ENCODE results near the gene UBE4B. TPM values are rescaled to one million over a fixed set of nuclear protein-coding genes. Genes with fewer than 3 reads are reported as not detected.
A peak's percentile ranks its signal among the peaks of the same experiment; 100 is the strongest.

Gene UBE4B
- total and polyA plus RNA-seq, 2 of the 4 experiments (the other 2 are of a cell fraction): 26.5 to 39.3 TPM

DNA sequence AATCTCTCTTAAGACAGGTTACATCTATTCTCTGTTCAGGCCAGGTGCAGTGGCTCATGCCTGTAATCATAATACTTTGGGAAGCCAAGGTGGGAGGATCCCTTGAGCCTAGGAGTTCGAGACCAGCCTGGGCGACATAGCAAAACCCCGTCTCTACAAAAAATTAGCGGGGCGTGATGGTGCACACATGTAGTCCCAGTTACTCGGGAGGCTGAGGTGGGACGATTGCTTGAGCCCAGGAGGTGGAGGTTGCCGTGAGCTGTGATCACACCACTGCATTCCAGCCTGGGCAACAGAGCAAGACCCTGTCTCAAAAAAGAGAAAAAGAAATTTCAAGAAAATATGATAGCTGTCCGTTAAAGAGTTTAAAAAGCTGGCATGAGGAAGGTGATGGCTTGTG is 43.0 kb downstream of the UBE4B start:
- Histone ChIP-seq H3K18ac (ENCODE audit: low read depth, low read length) (no peak overlapping the region), H2AK9ac (replicated peaks; ENCODE audit: low read depth, low read length, poor library complexity) (no peak overlapping the region), H4K91ac (ENCODE audit: insufficient read depth, low read depth, low read length) (no peak overlapping the region), H3K23ac (ENCODE audit: low read depth, low read length) (no peak overlapping the region), H2BK5ac (ENCODE audit: low read depth, low read length, poor library complexity, severe bottlenecking) (no peak overlapping the region), H3K36me3 (ENCODE audit: control insufficient read depth, insufficient read depth, low read length) (peaks cover 7% of the 10 kb centered on the region), H2BK15ac (ENCODE audit: low read depth, low read length) (no peak overlapping the region), H3K9me3 (ENCODE audit: control insufficient read depth, insufficient read depth, low read length) (no peaks in the 10 kb centered on the region), H3K9ac (ENCODE audit: low read depth, low read length) (no peak overlapping the region), H4K20me1 (ENCODE audit: insufficient read depth, low read length) (peaks cover 24% of the 10 kb centered on the region), H3K79me1 (ENCODE audit: low read depth in 1 of 2, low read length in 2 of 2) (peaks cover 36 to 77% of the 10 kb centered on the region in 2 experiments), H4K5ac (ENCODE audit: low read depth, low read length) (no peak overlapping the region), H3K27me3 (ENCODE audit: control insufficient read depth, insufficient read depth, low read length) (no peaks in the 10 kb centered on the region), H3K4me2 (ENCODE audit: low read depth, low read length) (no peak overlapping the region), H3K4me1 (ENCODE audit: control insufficient read depth, insufficient read depth, low read length) (peaks cover 8% of the 10 kb centered on the region), H3K9me1 (ENCODE audit: insufficient read depth, low read length) (peaks cover 22% of the 10 kb centered on the region), H3K27ac (ENCODE audit: insufficient read depth, low read length) (no peak overlapping the region), H3K56ac (ENCODE audit: extremely low read depth, insufficient read depth, low read length) (no peak overlapping the region), H2AFZ (replicated peaks; ENCODE audit: low read length, poor library complexity) (no peak overlapping the region), H3K4me3 (ENCODE audit: insufficient read depth, low read depth, low read length) (no peak overlapping the region), H2BK120ac (ENCODE audit: low read depth, low read length) (no peak overlapping the region), H3K14ac (replicated peaks; ENCODE audit: low read depth, low read length) (no peak overlapping the region), H3K4ac (ENCODE audit: low read depth, low read length) (no peak overlapping the region), H2AK5ac (ENCODE audit: low read depth, low read length) (peak overlapping the region; percentile 16; the same call in 1 of the 2 replicates), H4K8ac (ENCODE audit: low read depth in 2 of 2, low read length in 2 of 2) (no peak overlapping the region), H2BK20ac (ENCODE audit: low read depth, low read length) (no peak overlapping the region)
- BruUV-seq (replicated peaks): no TSS peak
- dilution Hi-C loops (cut with HindIII; ENCODE audit: low sequenced_read_pairs, unreplicated experiment) (no loop called here), intact Hi-C loops (cut with micrococcal nuclease) (no loop called here), in situ Hi-C loops (cut with MboI; ENCODE audit: low sequenced_read_pairs) (no loop called here)
- ATAC-seq (ENCODE audit: low read depth) (no peak), DNase-seq (no peak)
- ChIA-PET CTCF (no interaction called here), POLR2A (ENCODE audit: unreplicated experiment) (no interaction called here)
- 98% methylated on average over 8 of the region's 9 CpGs; no CpG with 5 or more reads in 1 of the 2 experiments for WGBS, 2 experiments (ENCODE audit: extremely low coverage in 2 of 2, insufficient read length in 1 of 2)
- TF ChIP-seq MAZ (IDR thresholded peaks at IDR 0.05; ENCODE audit: borderline replicate concordance, low read depth, low read length) (no peak), POLR2A (IDR thresholded peaks at IDR 0.05; ENCODE audit: low read depth, low read length) (no peak), NFE2L2 (IDR thresholded peaks at IDR 0.05; ENCODE audit: low read depth, low read length) (no peak), CHD1 (IDR thresholded peaks at IDR 0.05; ENCODE audit: low read depth, low read length) (no peak), MAFK (IDR thresholded peaks at IDR 0.05; ENCODE audit: low read depth, low read length) (no peak), MXI1 (IDR thresholded peaks at IDR 0.05; ENCODE audit: borderline replicate concordance, low read depth, low read length) (no peak), RCOR1 (IDR thresholded peaks at IDR 0.05; ENCODE audit: insufficient replicate concordance, low read length) (no peak), RFX5 (IDR thresholded peaks at IDR 0.05; ENCODE audit: low read depth, low read length) (no peak), RAD21 (IDR thresholded peaks at IDR 0.05; ENCODE audit: low read length) (no peak), SMC3 (IDR thresholded peaks at IDR 0.05; ENCODE audit: low read depth, low read length) (no peak), FOS (IDR thresholded peaks at IDR 0.05; ENCODE audit: low read depth, low read length) (no peak), CEBPB (IDR thresholded peaks at IDR 0.05; ENCODE audit: low read depth, low read length) (no peak), BHLHE40 (IDR thresholded peaks at IDR 0.05; ENCODE audit: low read depth, low read length) (no peak)
- TF ChIP-seq, protein P1, sequence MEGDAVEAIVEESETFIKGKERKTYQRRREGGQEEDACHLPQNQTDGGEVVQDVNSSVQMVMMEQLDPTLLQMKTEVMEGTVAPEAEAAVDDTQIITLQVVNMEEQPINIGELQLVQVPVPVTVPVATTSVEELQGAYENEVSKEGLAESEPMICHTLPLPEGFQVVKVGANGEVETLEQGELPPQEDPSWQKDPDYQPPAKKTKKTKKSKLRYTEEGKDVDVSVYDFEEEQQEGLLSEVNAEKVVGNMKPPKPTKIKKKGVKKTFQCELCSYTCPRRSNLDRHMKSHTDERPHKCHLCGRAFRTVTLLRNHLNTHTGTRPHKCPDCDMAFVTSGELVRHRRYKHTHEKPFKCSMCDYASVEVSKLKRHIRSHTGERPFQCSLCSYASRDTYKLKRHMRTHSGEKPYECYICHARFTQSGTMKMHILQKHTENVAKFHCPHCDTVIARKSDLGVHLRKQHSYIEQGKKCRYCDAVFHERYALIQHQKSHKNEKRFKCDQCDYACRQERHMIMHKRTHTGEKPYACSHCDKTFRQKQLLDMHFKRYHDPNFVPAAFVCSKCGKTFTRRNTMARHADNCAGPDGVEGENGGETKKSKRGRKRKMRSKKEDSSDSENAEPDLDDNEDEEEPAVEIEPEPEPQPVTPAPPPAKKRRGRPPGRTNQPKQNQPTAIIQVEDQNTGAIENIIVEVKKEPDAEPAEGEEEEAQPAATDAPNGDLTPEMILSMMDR (conservative IDR thresholded peaks at IDR 0.05; ENCODE audit: low read depth, low read length): no peak
- TF ChIP-seq, protein P2, sequence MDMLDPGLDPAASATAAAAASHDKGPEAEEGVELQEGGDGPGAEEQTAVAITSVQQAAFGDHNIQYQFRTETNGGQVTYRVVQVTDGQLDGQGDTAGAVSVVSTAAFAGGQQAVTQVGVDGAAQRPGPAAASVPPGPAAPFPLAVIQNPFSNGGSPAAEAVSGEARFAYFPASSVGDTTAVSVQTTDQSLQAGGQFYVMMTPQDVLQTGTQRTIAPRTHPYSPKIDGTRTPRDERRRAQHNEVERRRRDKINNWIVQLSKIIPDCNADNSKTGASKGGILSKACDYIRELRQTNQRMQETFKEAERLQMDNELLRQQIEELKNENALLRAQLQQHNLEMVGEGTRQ (IDR thresholded peaks at IDR 0.05; ENCODE audit: low read depth, low read length): no peak
- TF ChIP-seq, protein P3, sequence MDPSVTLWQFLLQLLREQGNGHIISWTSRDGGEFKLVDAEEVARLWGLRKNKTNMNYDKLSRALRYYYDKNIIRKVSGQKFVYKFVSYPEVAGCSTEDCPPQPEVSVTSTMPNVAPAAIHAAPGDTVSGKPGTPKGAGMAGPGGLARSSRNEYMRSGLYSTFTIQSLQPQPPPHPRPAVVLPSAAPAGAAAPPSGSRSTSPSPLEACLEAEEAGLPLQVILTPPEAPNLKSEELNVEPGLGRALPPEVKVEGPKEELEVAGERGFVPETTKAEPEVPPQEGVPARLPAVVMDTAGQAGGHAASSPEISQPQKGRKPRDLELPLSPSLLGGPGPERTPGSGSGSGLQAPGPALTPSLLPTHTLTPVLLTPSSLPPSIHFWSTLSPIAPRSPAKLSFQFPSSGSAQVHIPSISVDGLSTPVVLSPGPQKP (IDR thresholded peaks at IDR 0.05; ENCODE audit: borderline replicate concordance, low read depth, low read length): no peak
